Peyer's patch (tissue), 4 donors: ENCODE measurements around the gene GUCY1B1.

Experiments used
- CTCF ChIP-seq, 6 experiments: fragments of 450-650 bp in 4 of 6; fragments of 200-600 bp in 2 of 6; sonication (generic) in 1 of 6; IDR thresholded peaks; one replicate each; pipeline ENCODE4 v1.5.1; 2017 to 2019; ENCODE audit warnings: antibody characterized with exemption in 6 of 6, mild to moderate bottlenecking in 3 of 6, moderate library complexity in 1 of 6
- POLR2A ChIP-seq, 2 donors: fragments of 450-650 bp; IDR thresholded peaks; one replicate each; pipeline ENCODE4 v1.5.1; 2017; ENCODE audit warnings: antibody characterized with exemption in 2 of 2, mild to moderate bottlenecking in 2 of 2, moderate library complexity in 2 of 2

GRCh38 chr4:155822572-155822971, 63.8 kb downstream of the GUCY1B1 start:
- TF ChIP-seq CTCF (IDR thresholded peaks at IDR 0.05): no peak
- TF ChIP-seq POLR2A (IDR thresholded peaks at IDR 0.05): no peak
